ENCODE measurements around the gene CACNG4.

Gene CACNG4

DNA sequence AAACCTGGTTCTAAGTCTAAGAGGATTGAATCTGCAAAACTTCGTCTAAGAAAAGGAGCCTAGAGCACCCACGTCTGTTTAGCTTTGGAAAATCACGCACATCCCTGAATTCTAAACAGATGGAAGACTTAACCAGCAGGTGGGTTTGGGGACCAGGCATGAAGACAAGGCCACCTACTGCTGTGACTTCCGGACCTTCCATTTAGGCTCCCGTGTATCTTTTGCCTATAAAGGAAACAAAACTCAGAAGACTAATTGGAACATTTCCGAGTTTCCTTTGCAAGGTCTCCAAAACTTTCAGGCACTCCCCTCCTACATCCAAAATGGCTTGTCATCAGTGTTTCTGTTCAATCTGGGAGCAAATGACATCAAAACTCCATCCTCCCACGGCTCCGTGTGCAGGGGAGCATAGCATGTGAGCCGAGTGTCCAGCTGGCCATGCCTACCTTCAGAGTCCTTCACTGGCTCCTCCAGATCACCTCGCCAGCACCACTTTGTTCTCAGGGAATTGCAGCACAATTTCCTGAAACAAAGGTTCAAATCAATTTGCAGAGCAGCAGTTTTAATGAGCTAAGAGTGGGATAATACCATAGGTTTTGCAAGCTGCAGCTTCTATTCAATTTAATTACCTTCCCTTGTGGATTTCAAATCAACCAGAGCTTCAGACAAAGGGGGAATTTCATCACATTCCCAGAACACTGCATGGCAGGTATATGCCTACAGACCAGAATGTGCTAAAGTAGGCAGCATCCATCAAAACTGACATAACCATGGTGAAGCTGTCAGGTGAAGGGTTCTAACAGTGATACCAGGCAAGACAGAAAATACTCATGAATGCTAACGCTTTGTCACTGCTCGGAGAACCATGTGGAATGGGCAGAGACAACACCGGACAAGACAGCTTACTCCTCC is 103.3 kb downstream of the CACNG4 start:
- DNase-seq = no peak

DNA sequence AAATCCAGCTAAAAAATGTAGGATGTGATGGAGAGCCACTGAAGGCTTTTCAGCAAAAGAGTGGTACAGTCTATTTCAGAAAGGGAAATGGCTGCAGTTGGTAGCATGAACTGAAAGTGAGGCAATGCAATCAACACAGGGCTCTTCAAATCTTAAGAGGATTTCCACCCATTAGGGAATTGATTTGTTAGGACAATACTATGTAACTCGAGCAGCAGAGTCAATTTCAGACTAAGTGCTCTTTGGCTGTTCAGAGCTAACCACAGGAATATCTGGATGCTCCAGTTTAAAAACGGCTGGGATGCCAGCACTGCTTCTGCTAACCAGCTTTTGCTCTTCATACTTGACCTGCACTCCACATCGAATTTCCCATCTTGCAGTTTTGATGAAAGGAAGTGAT is 104.5 kb downstream of the CACNG4 start:
- DNase-seq = no peak

DNA sequence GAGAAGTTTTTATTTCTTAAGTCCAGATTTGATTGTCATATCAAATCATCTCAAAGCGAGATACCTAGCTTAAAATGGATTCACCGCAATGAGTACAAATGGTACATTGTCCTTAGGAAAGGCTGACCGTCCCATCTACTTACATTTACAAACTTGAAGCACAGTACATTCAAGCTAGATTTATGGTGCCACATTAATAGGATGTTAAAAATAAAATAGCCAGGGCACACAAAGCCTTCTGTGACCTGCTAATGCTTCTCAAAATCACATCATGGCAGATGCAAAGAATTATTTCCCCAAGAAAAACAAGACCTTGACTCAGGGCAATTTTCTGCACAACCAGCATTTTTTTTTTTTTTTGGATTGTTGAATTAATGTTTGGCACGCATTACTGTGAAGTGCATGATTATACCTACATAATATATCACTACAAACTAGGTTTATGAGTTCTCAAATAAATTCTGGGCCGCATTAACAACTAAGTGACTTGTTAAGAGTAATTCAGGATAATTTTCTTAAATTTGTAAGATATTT is 105.2 kb downstream of the CACNG4 start:
- no peak for DNase-seq

DNA sequence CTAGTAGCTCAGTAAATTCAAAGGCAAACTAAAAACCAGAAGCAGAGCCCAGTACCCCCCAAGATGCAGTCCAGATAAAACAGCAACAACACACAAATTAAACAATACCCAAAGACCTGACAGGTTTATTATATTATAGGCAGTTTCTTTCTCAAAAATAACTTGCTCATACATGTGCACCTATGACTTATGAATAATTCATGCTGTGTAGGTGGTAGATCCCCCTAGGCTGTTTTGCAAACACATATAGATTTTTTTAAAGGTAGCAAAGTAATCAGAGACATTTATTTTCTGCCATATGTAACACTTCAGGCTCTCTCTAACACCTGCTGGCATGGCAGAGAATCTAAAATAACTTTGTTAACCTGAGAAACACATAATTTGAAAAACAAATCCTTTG is 107.1 kb downstream of the CACNG4 start:
- DNase-seq = no peak

DNA sequence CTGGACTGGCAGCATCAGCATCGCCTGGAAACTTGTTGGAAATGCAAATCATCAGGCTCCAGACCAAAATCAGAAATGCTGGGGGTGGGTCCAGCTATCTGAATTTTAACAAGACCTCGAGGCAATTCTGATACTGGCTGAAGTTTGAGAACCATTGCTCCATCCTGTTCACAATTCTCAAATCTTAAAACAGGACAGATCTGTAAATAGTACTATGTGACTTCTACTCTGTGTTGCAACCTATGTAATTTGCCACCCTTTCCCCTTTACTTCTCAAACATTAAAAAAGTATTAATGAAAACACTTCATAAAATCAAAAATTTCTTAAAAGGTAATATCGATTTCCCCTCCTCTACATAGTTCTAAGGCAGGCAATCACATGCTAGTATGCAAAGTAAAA is 108.4 kb downstream of the CACNG4 start:
- DNase-seq = no peak

- DNase-seq = no peak
These were observed 110.3 kb downstream of the CACNG4 start for GRCh38 chr17:67074781-67075180.

- DNase-seq = no peak
These were observed 111.8 kb downstream of the CACNG4 start for GRCh38 chr17:67076290-67076689.

GRCh38 chr17:67078292-67078691 is 113.8 kb downstream of the CACNG4 start:
- DNase-seq = no peak

DNA sequence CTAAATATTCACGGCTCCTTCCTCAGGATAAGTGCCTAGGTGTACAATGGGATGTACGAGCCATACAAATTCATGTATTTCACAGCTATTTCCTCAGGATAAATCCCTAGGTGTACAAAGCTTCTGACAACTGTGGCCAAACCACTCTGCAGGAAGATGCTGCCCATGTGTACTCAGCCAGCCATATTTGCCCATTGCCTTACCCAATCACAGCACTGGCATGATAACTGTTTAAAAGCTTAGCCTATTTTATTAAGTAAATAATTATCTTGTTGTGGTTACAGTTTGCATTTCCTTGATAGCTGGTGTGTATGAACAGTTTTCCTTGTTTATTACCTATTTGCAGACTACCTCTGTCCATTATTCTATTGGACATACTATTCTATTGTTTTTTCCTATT is 115.0 kb downstream of the CACNG4 start:
- DNase-seq = no peak

- DNase-seq = no peak
These were observed 116.3 kb downstream of the CACNG4 start for GRCh38 chr17:67080804-67081203.

- no peak for DNase-seq
These were observed 117.6 kb downstream of the CACNG4 start for GRCh38 chr17:67082107-67082506.

Measured in stimulated activated CD4-positive, alpha-beta T cell treated with anti-CD3 and anti-CD28 coated beads, Interleukin-2, amount 100 ng/mL, for 24 hours (primary cell).